Measurements from ENCODE around the gene NUS1.

GRCh38 chr6:117739869-117740268 is 64.6 kb downstream of the NUS1 start:
- TF ChIP-seq NR2C2 (CRISPR knock-in tag; IDR thresholded peaks at IDR 0.05): no peak
- TF ChIP-seq NFATC4 (CRISPR knock-in tag; IDR thresholded peaks at IDR 0.05): no peak
- no peak for TF ChIP-seq FOXK1 (CRISPR knock-in tag; IDR thresholded peaks at IDR 0.05)
- no peak for TF ChIP-seq CTCF (IDR thresholded peaks at IDR 0.05)
- TF ChIP-seq TCF7 (CRISPR knock-in tag; IDR thresholded peaks at IDR 0.05; ENCODE audit: low read depth): no peak
- no peak for TF ChIP-seq E2F4 (CRISPR knock-in tag; IDR thresholded peaks at IDR 0.05; ENCODE audit: borderline replicate concordance, low read depth)
- TF ChIP-seq FOXJ3 (CRISPR knock-in tag; IDR thresholded peaks at IDR 0.05; ENCODE audit: borderline replicate concordance): no peak
- no peak for TF ChIP-seq USF2 (CRISPR knock-in tag; IDR thresholded peaks at IDR 0.05)
- no peak for TF ChIP-seq ATF2 (CRISPR knock-in tag; IDR thresholded peaks at IDR 0.05; ENCODE audit: borderline replicate concordance, low read depth)
- TF ChIP-seq RELA (CRISPR knock-in tag; IDR thresholded peaks at IDR 0.05; ENCODE audit: borderline replicate concordance): no peak

Data from WTC11 (cell line).